K562 (cell line): ENCODE data around the gene FGF12. TPM values are rescaled to one million over a fixed set of nuclear protein-coding genes. Genes with fewer than 3 reads are reported as not detected.

Source experiments
- ATAC-seq: fragments of 200-7000 bp; cut with Tn5 transposase; 3 replicates; pipeline ENCODE4 v1.9.1; 2020; ENCODE audit warnings: moderate library complexity
- BruUV-seq: library from RNA; stranded (reverse); fragments of 400-500 nt; replicated peaks from 2 replicates; lab custom pipeline; 2021; lab: Mats Ljungman, UMichigan
- CTCF ChIA-PET: fragments of 300-600 bp; formaldehyde crosslinking; extraction: SDS; loops from one replicate; lab custom pipeline; 2021; ENCODE audit warnings: low intra/inter-chr PET ratio; lab: Yijun Ruan, JAX
- POLR2A ChIA-PET: fragments of 300-600, 350-650 bp; sonication (Branson Sonifier 250); formaldehyde crosslinking; extraction: SDS; loops from one replicate; lab custom pipeline; 2021; ENCODE audit warnings: antibody characterized with exemption, inconsistent platforms; lab: Yijun Ruan, JAX
- DNase-seq, 4 experiments: peaks; one replicate each; pipeline versions ENCODE4 v3.0.0 to v3.0.0-alpha.2; 2011 to 2018; ENCODE audit warnings: low spot score in 3 of 4, mixed read lengths in 3 of 4; ENCODE audit errors: extremely low read depth in 1 of 4
- FAIRE-seq: peaks from 2 replicates; lab custom pipeline; 2011; peaks lifted over from hg19 to GRCh38; lab: Jason Lieb, UNC
- H2AFZ ChIP-seq: 2 replicates; pipeline ENCODE4 v1.6.0; 2011; ENCODE audit warnings: low read depth, low read length, control low read depth, inconsistent platforms
- H3K27ac ChIP-seq: fragments of 200-600 bp; 3 replicates; pipeline ENCODE4 v1.8.0; 2011; ENCODE audit warnings: low read depth, mild to moderate bottlenecking, control low read depth, inconsistent platforms, low read length, moderate library complexity, mixed read lengths; ENCODE audit errors: extremely low read depth
- H3K27me3 ChIP-seq, 2 experiments: fragments of 300-600 bp in 1 of 2; 2 replicates in 1 of 2; 3 replicates in 1 of 2; pipeline versions ENCODE4 v1.6.0 to v1.8.0; 2011; ENCODE audit warnings: inconsistent platforms in 2 of 2, low read length in 2 of 2, mild to moderate bottlenecking in 1 of 2, mixed read lengths in 1 of 2, moderate library complexity in 1 of 2; ENCODE audit not compliant: control insufficient read depth in 2 of 2, insufficient read depth in 2 of 2
- H3K36me3 ChIP-seq: fragments of 300-600 bp; 3 replicates; pipeline ENCODE4 v1.8.0; 2011; ENCODE audit warnings: mild to moderate bottlenecking, low read length, inconsistent platforms; ENCODE audit not compliant: control insufficient read depth, insufficient read depth
- H3K4me1 ChIP-seq, 2 experiments: fragments of 200-600 bp in 1 of 2; replicated peaks in 1 of 2; 2 replicates in 1 of 2; 3 replicates in 1 of 2; pipeline versions ENCODE4 v1.5.1 to v1.8.0; 2011; ENCODE audit warnings: inconsistent platforms in 2 of 2, low read length in 2 of 2, mild to moderate bottlenecking in 1 of 2, mixed read lengths in 1 of 2, moderate library complexity in 1 of 2; ENCODE audit not compliant: control insufficient read depth in 2 of 2, insufficient read depth in 2 of 2
- H3K4me2 ChIP-seq: 2 replicates; pipeline ENCODE4 v1.6.1; 2011; ENCODE audit warnings: low read length, control low read depth, inconsistent platforms, mixed read lengths; ENCODE audit not compliant: insufficient read depth
- H3K4me3 ChIP-seq: fragments of 200-600 bp; sonication (generic), shearing (Covaris generic); 2 replicates; pipeline ENCODE4 v1.5.1; 2016; ENCODE audit warnings: control low read depth, inconsistent platforms
- H3K79me2 ChIP-seq: fragments of 200-600 bp; 3 replicates; pipeline ENCODE4 v1.8.0; 2011; ENCODE audit warnings: low read length, inconsistent platforms; ENCODE audit not compliant: control insufficient read depth, insufficient read depth
- H3K9ac ChIP-seq, 2 experiments: 2 replicates each; pipeline versions ENCODE4 v1.6.0 to v1.6.1; 2011; ENCODE audit warnings: low read depth in 2 of 2, low read length in 2 of 2, control low read depth in 1 of 2, inconsistent platforms in 1 of 2, mild to moderate bottlenecking in 1 of 2, mixed read lengths in 1 of 2; ENCODE audit not compliant: insufficient read depth in 1 of 2
- H3K9me1 ChIP-seq: one replicate; pipeline ENCODE4 v1.6.0; 2011; ENCODE audit warnings: inconsistent platforms, mild to moderate bottlenecking, low read length, moderate library complexity; ENCODE audit not compliant: control insufficient read depth, insufficient read depth
- H3K9me3 ChIP-seq: replicated peaks from 2 replicates; pipeline ENCODE4 v1.5.1; 2011; ENCODE audit warnings: low read depth, low read length, inconsistent platforms; ENCODE audit not compliant: control insufficient read depth, insufficient read depth
- H4K20me1 ChIP-seq: replicated peaks from 2 replicates; pipeline ENCODE4 v1.6.1; 2011; ENCODE audit warnings: low read length, inconsistent platforms, mixed read lengths; ENCODE audit not compliant: control insufficient read depth, insufficient read depth
- ARID2 ChIP-seq: fragments of 450-650 bp; IDR thresholded peaks from 2 replicates; pipeline ENCODE4 v1.6.1; 2017; ENCODE audit warnings: antibody characterized with exemption, mild to moderate bottlenecking
- JUNB ChIP-seq: fragments of 450-650 bp; formaldehyde crosslinking; conservative IDR thresholded peaks from 2 replicates; pipeline ENCODE4 v1.4.0; 2020; ENCODE audit warnings: mild to moderate bottlenecking
- MIER1 ChIP-seq: fragments of 450-650 bp; IDR thresholded peaks from 2 replicates; pipeline ENCODE4 v1.6.1; 2016; ENCODE audit warnings: antibody characterized with exemption, mild to moderate bottlenecking, low read depth
- NFATC3 ChIP-seq: fragments of 450-650 bp; IDR thresholded peaks from 2 replicates; pipeline ENCODE4 v1.6.1; 2017; ENCODE audit warnings: mild to moderate bottlenecking
- NR2C2 ChIP-seq, 2 experiments: fragments of 200-800 bp in 1 of 2; sonication (Bioruptor generic) in 1 of 2; sonication (generic) in 1 of 2; formaldehyde crosslinking in 1 of 2; IDR thresholded peaks; 2 replicates each; pipeline versions ENCODE4 v1.6.1 to v1.8.0; 2016 to 2022; ENCODE audit warnings: mild to moderate bottlenecking in 1 of 2, missing compliant biosample characterization in 1 of 2, missing genetic modification characterization in 1 of 2, missing genetic modification reagents in 1 of 2
- PHF20 ChIP-seq: fragments of 450-650 bp; IDR thresholded peaks from 2 replicates; pipeline ENCODE4 v1.6.1; 2018; ENCODE audit not compliant: partially characterized antibody
- RNF2 ChIP-seq: sonication (generic); IDR thresholded peaks from 2 replicates; pipeline ENCODE4 v1.6.1; 2016
- ZNF764 ChIP-seq: fragments of 250-450 bp; sonication (Bioruptor Pico); IDR thresholded peaks from 2 replicates; pipeline ENCODE4 v1.4.0; 2020; ENCODE audit warnings: low read depth, mild to moderate bottlenecking, moderate library complexity
- WGBS: fragments of 100-300 bp; shearing (Covaris generic); methylation state at CpG from one replicate; pipeline ENCODE4 v1.1.6; 2016; ENCODE audit warnings: low coverage, mixed read lengths; ENCODE audit not compliant: insufficient coverage; ENCODE audit errors: missing lambda C conversion rate; 5-methylcytosine and 5-hydroxymethylcytosine counted together
- in situ Hi-C: fragments of 300-500 bp; cut with MboI; formaldehyde crosslinking; loops from 4 replicates; pipeline ENCODE4 v1.15.0; 2018; ENCODE audit warnings: inconsistent platforms, mixed read lengths
- intact Hi-C: fragments of 100-400 bp; cut with micrococcal nuclease; formaldehyde crosslinking; loops from 2 replicates; pipeline ENCODE4 v1.14.2; 2022
- polyA plus RNA-seq, 8 experiments: library from polyadenylated mRNA; depleted of rRNA in 4 of 8; stranded (reverse) in 5 of 8; unstranded in 3 of 8; fragments of >200 nt; fragmentation: Nextera tagmentation in 2 of 8; fragmentation: Illumina TruSeq in 1 of 8; extraction: Ambion mirVana in 2 of 8; extraction: Trizol in 1 of 8; gene quantifications; 2 replicates each; pipeline versions ENCODE4 v1.2.1 to v1.2.3, GENCODE V29; 2011 to 2014; ENCODE audit warnings: inconsistent platforms in 1 of 8, missing spikeins in 1 of 8
- total RNA-seq, 7 experiments: library from RNA; depleted of rRNA in 6 of 7; stranded (reverse); fragments of >200 nt in 6 of 7; fragmentation: Illumina TruSeq in 2 of 7; extraction: Trizol in 2 of 7; gene quantifications; 2 replicates each; pipeline versions ENCODE4 v1.2.1 to v1.2.3, GENCODE V29; 2011 to 2021; ENCODE audit warnings: low replicate concordance in 1 of 7
- TF ChIP-seq, protein P1 (sequence below): fragments of 250-450 bp; sonication (Bioruptor Pico); IDR thresholded peaks from 2 replicates; pipeline ENCODE4 v1.8.0; 2022; ENCODE audit warnings: inconsistent platforms, mild to moderate bottlenecking, moderate library complexity, borderline replicate concordance
- TF ChIP-seq, protein P2 (sequence below): sonication (generic); formaldehyde crosslinking; IDR thresholded peaks from 2 replicates; pipeline ENCODE4 v1.8.1; 2022; ENCODE audit warnings: missing genetic modification reagents

FGF12 gene
- total and polyA plus RNA-seq, 9 of the 15 experiments (the other 6 are each of a cell fraction or from before 2014, with no cell fraction given) = not detected

- POLR2A ChIA-PET = no interaction called here
- no peak for TF ChIP-seq ARID2
- no peak for TF ChIP-seq ZNF764 (CRISPR knock-in tag)
- TF ChIP-seq RNF2 = no peak
- TF ChIP-seq NR2C2 (CRISPR knock-in tag; IDR thresholded peaks at IDR 0.05) = no peak
- no peak for TF ChIP-seq NR2C2 (tag; IDR thresholded peaks at IDR 0.05)
- TF ChIP-seq PHF20 = no peak
- TF ChIP-seq, protein P1, sequence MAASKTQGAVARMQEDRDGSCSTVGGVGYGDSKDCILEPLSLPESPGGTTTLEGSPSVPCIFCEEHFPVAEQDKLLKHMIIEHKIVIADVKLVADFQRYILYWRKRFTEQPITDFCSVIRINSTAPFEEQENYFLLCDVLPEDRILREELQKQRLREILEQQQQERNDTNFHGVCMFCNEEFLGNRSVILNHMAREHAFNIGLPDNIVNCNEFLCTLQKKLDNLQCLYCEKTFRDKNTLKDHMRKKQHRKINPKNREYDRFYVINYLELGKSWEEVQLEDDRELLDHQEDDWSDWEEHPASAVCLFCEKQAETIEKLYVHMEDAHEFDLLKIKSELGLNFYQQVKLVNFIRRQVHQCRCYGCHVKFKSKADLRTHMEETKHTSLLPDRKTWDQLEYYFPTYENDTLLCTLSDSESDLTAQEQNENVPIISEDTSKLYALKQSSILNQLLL (CRISPR knock-in tag) = no peak
- no peak for TF ChIP-seq NFATC3
- TF ChIP-seq MIER1 = no peak
- TF ChIP-seq JUNB (CRISPR knock-in tag) = no peak
- TF ChIP-seq, protein P2, sequence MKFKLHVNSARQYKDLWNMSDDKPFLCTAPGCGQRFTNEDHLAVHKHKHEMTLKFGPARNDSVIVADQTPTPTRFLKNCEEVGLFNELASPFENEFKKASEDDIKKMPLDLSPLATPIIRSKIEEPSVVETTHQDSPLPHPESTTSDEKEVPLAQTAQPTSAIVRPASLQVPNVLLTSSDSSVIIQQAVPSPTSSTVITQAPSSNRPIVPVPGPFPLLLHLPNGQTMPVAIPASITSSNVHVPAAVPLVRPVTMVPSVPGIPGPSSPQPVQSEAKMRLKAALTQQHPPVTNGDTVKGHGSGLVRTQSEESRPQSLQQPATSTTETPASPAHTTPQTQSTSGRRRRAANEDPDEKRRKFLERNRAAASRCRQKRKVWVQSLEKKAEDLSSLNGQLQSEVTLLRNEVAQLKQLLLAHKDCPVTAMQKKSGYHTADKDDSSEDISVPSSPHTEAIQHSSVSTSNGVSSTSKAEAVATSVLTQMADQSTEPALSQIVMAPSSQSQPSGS (CRISPR knock-in tag) = no peak
- Histone ChIP-seq H3K9ac (no peak overlapping the region), H3K9me1 (no peaks in the 10 kb centered on the region), H3K36me3 (no peaks in the 10 kb centered on the region), H3K4me2 (no peak overlapping the region), H3K4me3 (no peak overlapping the region), H4K20me1 (no peaks in the 10 kb centered on the region), H2AFZ (no peak overlapping the region), H3K4me1 (no peaks in the 10 kb centered on the region), H3K27ac (no peak overlapping the region), H3K9me3 (no peaks in the 10 kb centered on the region), H3K79me2 (no peaks in the 10 kb centered on the region), H3K27me3 (no peaks in the 10 kb centered on the region)
- WGBS = 2% methylated on average over 5 of the region's 5 CpGs
- no peak for FAIRE-seq
- ATAC-seq = no peak
- BruUV-seq = no TSS peak
- DNase-seq = no peak
- intact Hi-C loops (no loop called here), in situ Hi-C loops (no loop called here)
- CTCF ChIA-PET = no interaction called here
Measured at GRCh38 chr3:192687488-192688152, 39.7 kb downstream of the FGF12 start.
